Ecto neural progenitor cell (in vitro differentiated cells): ENCODE data around the gene NPTXR.
"Not testable (repeated sequence)": the region's sequence is repeated elsewhere in the genome, so short reads cannot be mapped to it uniquely, and the experiment has no call there.

Experiments used
- DNase-seq: peaks from one replicate; pipeline ENCODE4 v3.0.0-alpha.2; 2018; ENCODE audit warnings: low spot score

Gene NPTXR

GRCh38 chr22:38831166-38831945, 12.5 kb downstream of the NPTXR start:
- no peak for DNase-seq

DNA sequence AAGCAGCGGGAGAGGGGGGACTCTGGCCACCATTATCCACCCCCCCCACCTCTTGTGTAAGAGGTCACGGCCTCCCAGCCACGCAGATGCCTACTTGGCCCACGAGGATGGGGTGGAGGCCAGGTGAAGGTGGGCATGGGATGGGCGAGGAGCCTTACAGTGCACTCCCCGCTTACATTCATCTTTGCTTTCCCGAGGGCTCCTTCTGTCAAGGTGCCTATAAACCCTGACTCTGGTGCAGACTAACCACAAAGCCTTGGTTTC, 13.1 kb downstream of the NPTXR start:
- DNase-seq = no peak

GRCh38 chr22:38830026-38830844, 13.6 kb downstream of the NPTXR start:
- no peak for DNase-seq

GRCh38 chr22:38829485-38829884, 14.3 kb downstream of the NPTXR start:
- no peak for DNase-seq

GRCh38 chr22:38828616-38829205, 15.1 kb downstream of the NPTXR start:
- DNase-seq = no peak

GRCh38 chr22:38828191-38828590, 15.6 kb downstream of the NPTXR start:
- no peak for DNase-seq

- no peak for DNase-seq
Observed at GRCh38 chr22:38827510-38827909, 16.3 kb downstream of the NPTXR start.

GRCh38 chr22:38826801-38827200, 17.0 kb downstream of the NPTXR start:
- no peak for DNase-seq

- DNase-seq = no peak
Observed at GRCh38 chr22:38826386-38826785, 17.4 kb downstream of the NPTXR start.

GRCh38 chr22:38824585-38824984, 19.2 kb downstream of the NPTXR start:
- DNase-seq = peak; percentile 89

GRCh38 chr22:38823637-38824036, 20.2 kb downstream of the NPTXR start:
- no peak for DNase-seq

GRCh38 chr22:38823076-38823475, 20.8 kb downstream of the NPTXR start:
- no peak for DNase-seq

- DNase-seq = no peak
Observed at GRCh38 chr22:38820020-38820419, 23.8 kb downstream of the NPTXR start.

DNA sequence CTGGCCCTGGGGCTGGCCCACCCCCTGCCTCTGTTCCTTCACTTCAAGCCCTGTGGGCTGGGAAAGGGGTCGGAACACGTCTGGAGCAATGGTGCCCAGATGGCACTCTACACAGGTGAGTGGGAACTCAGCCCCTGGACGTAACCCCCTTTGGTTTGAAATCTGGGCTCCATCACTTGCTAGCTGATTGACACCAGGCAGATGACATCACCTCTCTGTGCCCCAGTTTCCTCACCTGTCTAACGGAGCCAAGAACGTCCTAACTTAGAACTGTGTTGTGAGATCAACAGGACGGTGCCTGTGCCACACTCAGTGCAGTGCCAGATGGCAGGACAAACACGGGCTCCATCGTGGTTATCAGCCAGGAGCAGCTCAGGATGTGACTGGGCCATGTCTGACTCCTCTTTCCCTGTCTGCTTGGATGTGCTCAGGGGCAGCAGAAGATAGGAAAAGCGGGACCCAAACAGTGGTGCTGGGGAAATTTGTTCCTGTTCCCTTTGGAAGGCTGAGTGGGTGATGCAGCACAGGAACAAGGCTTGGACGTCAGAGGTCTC, 24.4 kb downstream of the NPTXR start:
- DNase-seq = no peak

DNA sequence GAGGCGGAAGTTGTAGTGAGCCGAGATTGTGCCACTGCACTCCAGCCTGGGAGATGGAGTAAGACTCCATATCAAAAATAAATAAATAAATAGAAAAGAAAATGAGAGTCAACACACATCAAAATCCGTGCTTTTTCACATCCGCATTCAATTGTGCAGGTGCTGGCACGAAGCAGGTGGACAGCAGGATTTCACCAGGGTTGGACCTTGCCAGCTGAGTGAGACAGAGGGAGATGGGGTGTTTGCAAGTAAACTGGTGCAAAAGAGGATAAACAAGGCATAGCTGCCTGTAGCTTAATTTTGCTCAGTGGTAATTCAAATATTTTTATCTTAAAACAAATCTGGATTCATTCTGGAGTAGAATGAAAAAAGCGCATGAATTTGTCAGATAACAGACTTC, 26.6 kb downstream of the NPTXR start:
- DNase-seq = no peak

GRCh38 chr22:38815842-38816241, 28.0 kb downstream of the NPTXR start:
- DNase-seq = no peak

GRCh38 chr22:38811241-38811640, 32.6 kb downstream of the NPTXR start:
- DNase-seq = no peak

- DNase-seq = not testable (repeated sequence)
Observed at GRCh38 chr22:38805041-38805593, 38.7 kb downstream of the NPTXR start.

GRCh38 chr22:38802671-38803121, 41.1 kb downstream of the NPTXR start:
- no peak for DNase-seq

GRCh38 chr22:38799265-38800002, 44.4 kb downstream of the NPTXR start:
- DNase-seq = no peak

- DNase-seq = no peak
Observed at GRCh38 chr22:38798496-38798895, 45.3 kb downstream of the NPTXR start.
